A549 treated with DMSO at 1 μM for 4 hours (cell line): ENCODE measurements around the gene NR2C2AP. TPM values are rescaled to one million over a fixed set of nuclear protein-coding genes. Genes with fewer than 3 reads are reported as not detected.

Experiments
- total RNA-seq: library from RNA; stranded (reverse); fragments of 200-300 nt; extraction: Qiagen RNA extraction; gene quantifications from 5 replicates; pipeline ENCODE4 v1.2.3, GENCODE V29; 2022; ENCODE audit warnings: low read depth

NR2C2AP gene
- 26.9 to 34.5 TPM (median 33.5 TPM) in 5 replicates for total RNA-seq

GRCh38 chr19:19203012-19203856 is at the start of gene NR2C2AP:
NR2C2AP (minus strand) TSS chr19:19203414; CDS start chr19:19203060, 354 bp downstream.

GRCh38 chr19:19211499-19212420 is 8.5 kb upstream of the NR2C2AP start, which contains the start of gene NCAN:
NCAN (plus strand) TSS chr19:19211958; CDS start chr19:19216954, 4,996 bp downstream.

GRCh38 chr19:19192078-19192882 is 10.9 kb downstream of the NR2C2AP start, which contains the start of the genes BORCS8 and RFXANK:
BORCS8 (minus strand) TSS chr19:19192152; CDS start chr19:19192117, 35 bp downstream.
RFXANK (plus strand) TSS chr19:19192258; CDS start chr19:19193947, 1,689 bp downstream.

GRCh38 chr19:19170053-19170872 is 33.0 kb downstream of the NR2C2AP start, which contains the start of gene MEF2B:
MEF2B (minus strand) TSS chr19:19170263; CDS start chr19:19150735, 19,528 bp downstream.

Other genes with a start within 250 kb of the NR2C2AP start
- gene SUGP2, start 169.9 kb downstream of the NR2C2AP start, total RNA-seq: 22.0 to 36.1 TPM (median 33.5 TPM) in 5 replicates
- gene ARMC6, start 169.8 kb downstream of the NR2C2AP start, total RNA-seq: 22.6 to 31.4 TPM (median 28.3 TPM) in 5 replicates
- 0.43 to 1.1 TPM (median 0.89 TPM) in 5 replicates for gene SLC25A42, start 139.4 kb downstream of the NR2C2AP start, total RNA-seq
- 20.8 to 29.2 TPM (median 24.8 TPM) in 5 replicates for gene TMEM161A, start 64.9 kb downstream of the NR2C2AP start, total RNA-seq
- 0.35 to 0.74 TPM (median 0.69 TPM) in 5 replicates for gene MEF2B, start 33.2 kb downstream of the NR2C2AP start, total RNA-seq
- 10.1 to 12.1 TPM (median 11.4 TPM) in 5 replicates for gene BORCS8, start 11.3 kb downstream of the NR2C2AP start, total RNA-seq
- 35.9 to 46.1 TPM (median 44.8 TPM) in 5 replicates for gene RFXANK, start 11.2 kb downstream of the NR2C2AP start, total RNA-seq
- 0.03 to 0.20 TPM (median 0.09 TPM) in 4 of 5 replicates, not detected in the other for gene NCAN, start 8.5 kb upstream of the NR2C2AP start, total RNA-seq
- 0.38 to 1.1 TPM (median 0.84 TPM) in 5 replicates for gene TM6SF2, start 69.9 kb upstream of the NR2C2AP start, total RNA-seq
- 22.3 to 27.9 TPM (median 25.6 TPM) in 5 replicates for gene SUGP1, start 117.1 kb upstream of the NR2C2AP start, total RNA-seq
- gene MAU2, start 117.4 kb upstream of the NR2C2AP start, total RNA-seq: 11.7 to 15.5 TPM (median 14.2 TPM) in 5 replicates
- 47.6 to 63.0 TPM (median 52.4 TPM) in 5 replicates for gene GATAD2A, start 202.3 kb upstream of the NR2C2AP start, total RNA-seq